ACC112 (cell line): Measurements from ENCODE around the gene MAEL.
A peak's percentile ranks its signal among the peaks of the same experiment; 100 is the strongest.

Source experiments
- H2AFZ ChIP-seq: fragments of 200-600 bp; sonication (generic); one replicate; pipeline ENCODE4 v1.6.0; 2017; ENCODE audit warnings: antibody characterized with exemption, low read length; ENCODE audit not compliant: unreplicated experiment
- H3K27ac ChIP-seq: fragments of 200-600 bp; sonication (generic); 2 replicates; pipeline ENCODE4 v1.5.1; 2014; ENCODE audit warnings: low read depth, mild to moderate bottlenecking, antibody characterized with exemption, low read length, moderate library complexity
- H3K27me3 ChIP-seq: fragments of 200-600 bp; sonication (generic); 2 replicates; pipeline ENCODE4 v1.6.1; 2014; ENCODE audit warnings: mild to moderate bottlenecking, antibody characterized with exemption, low read length, moderate library complexity, mixed read lengths; ENCODE audit not compliant: insufficient read depth
- H3K36me3 ChIP-seq: fragments of 200-600 bp; sonication (generic); 2 replicates; pipeline ENCODE4 v1.6.1; 2016; ENCODE audit warnings: mild to moderate bottlenecking, antibody characterized with exemption, low read length, moderate library complexity, mixed read lengths; ENCODE audit not compliant: insufficient read depth
- H3K4me1 ChIP-seq: fragments of 200-600 bp; sonication (generic); one replicate; pipeline ENCODE4 v1.6.1; 2016; ENCODE audit warnings: low read length, mixed read lengths; ENCODE audit not compliant: insufficient read depth, unreplicated experiment, control insufficient read depth
- H3K4me3 ChIP-seq: fragments of 200-600 bp; sonication (generic); 2 replicates; pipeline ENCODE4 v1.5.1; 2014; ENCODE audit warnings: mild to moderate bottlenecking, low read depth, low read length
- H3K79me2 ChIP-seq: fragments of 200-600 bp; sonication (generic); one replicate; pipeline ENCODE4 v1.6.0; 2016; ENCODE audit warnings: low read length; ENCODE audit not compliant: control insufficient read depth, unreplicated experiment, insufficient read depth

The MAEL gene

DNA sequence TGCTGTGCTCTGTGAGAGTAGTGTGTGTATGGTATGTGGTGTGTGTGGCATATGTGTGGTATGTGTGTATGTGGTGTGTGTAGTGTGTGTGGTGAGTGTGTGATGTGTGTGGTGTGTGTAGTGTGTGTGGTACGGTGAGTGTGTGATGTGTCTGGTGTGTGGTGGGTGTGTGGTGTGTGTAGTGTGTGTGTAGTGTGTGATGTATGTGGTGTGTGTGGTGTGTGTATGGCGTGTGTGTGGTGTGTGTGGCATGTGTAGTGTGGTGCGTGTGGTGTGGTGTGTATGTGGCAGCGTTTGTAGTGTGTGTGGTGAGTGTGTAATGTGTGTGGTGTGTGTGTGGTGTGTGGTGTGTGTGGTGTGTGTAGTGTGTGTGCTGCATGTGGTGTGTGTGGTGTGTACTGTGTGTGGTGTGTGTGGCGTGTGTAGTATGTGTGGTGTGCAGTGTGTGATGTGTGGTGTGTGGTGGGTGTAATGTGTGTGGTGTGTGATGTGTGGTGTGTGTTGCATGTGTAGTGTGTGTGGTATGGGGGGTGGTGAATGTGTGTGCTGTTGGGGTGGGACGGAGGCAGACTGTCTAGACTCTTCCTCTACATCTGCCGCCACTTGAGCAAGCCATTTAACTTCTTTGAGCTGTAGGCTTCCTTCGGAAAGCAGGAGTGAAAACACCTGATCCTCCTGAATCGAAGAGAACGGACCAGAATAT, 67.6 kb downstream of the MAEL start:
- Histone ChIP-seq H3K36me3 (no peaks in the 10 kb centered on the region), H3K27ac (no peak overlapping the region), H3K4me3 (no peak overlapping the region), H2AFZ (no peak overlapping the region), H3K27me3 (peaks cover 17% of the 10 kb centered on the region), H3K79me2 (no peaks in the 10 kb centered on the region), H3K4me1 (peaks cover 4% of the 10 kb centered on the region)

DNA sequence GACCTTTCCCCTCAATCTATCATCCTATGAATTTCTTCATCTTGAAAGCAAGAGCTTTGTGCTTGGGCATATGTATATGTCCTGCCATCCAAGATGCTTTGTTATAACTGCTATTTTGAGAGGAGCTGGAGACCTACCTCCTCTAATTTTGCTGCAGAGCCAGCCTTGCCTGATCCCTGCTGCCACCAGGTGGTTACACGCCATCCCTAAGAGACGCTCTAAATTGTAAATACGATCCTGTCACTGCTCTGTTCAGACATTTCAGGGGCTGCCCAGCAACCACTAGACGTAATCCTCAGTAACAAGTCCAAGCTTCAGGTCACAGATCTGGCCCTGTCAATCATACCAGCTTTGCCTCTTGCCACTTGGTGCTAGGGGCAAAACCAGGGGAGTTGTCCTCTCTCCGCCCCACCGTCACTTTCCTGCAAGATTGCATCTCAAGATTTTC, 68.2 kb downstream of the MAEL start:
- peaks cover 4% of the 10 kb centered on the region for H3K4me1 ChIP-seq
- no peaks in the 10 kb centered on the region for H3K36me3 ChIP-seq
- no peak overlapping the region for H3K4me3 ChIP-seq
- peaks cover 12% of the 10 kb centered on the region for H3K27me3 ChIP-seq
- H3K27ac ChIP-seq: no peak overlapping the region
- no peak overlapping the region for H2AFZ ChIP-seq
- H3K79me2 ChIP-seq: no peaks in the 10 kb centered on the region

DNA sequence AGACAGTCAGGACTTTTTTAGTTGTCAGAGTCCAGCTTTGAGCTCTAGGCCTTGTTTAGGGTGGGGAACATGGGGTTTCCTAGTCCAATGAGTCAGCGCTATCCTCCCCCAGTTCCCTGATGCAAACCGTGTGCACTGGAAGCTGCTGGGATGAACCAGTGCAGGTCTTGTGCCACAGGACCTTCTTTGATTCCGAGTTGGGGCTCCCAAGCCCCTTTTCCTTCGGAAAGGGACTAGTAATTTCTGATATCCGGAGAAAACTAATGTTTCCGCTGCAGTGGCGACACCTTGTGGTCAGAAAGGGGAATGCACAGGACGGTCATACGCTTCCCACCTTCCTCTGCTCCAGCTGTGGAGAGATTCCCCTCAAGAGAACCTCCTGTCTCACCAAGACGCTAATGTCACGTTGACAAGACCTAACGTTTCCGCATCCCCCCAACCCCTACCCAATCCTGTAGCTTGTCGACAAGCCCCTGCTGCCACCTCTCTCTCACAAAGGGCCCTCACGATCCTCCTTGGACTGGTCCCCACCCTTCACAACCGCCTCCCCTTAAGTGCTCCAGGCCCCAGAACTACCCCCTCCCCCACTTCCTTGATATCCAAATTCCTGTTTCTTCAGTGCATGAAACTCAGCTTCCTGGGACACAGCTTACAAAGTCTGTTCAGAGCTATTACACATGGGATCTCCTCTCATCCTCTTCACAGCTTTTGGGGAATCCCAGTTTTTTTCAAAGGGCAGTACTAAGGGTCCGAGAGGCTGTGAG, 70.1 kb downstream of the MAEL start:
- Histone ChIP-seq H2AFZ (peak overlapping the region; percentile 100), H3K27ac (no peak overlapping the region), H3K4me3 (peak overlapping the region; percentile 41)

DNA sequence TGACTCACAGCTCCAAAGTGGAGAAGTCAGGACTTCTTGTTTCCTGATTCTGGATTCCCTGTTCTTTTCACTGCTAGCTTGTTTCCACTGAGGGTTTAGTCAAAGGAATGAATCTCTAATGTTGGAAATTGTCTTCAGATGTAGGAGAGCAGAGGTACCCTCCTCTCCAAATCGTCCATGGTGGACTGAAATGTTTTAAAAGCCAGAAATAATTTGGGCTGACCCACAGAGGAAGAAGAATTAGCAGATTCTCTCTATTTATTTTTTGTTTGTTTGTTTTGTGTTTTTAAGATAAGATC, 70.7 kb downstream of the MAEL start:
- no peaks in the 10 kb centered on the region for H3K79me2 ChIP-seq
- H3K4me1 ChIP-seq: peaks cover 4% of the 10 kb centered on the region
- H3K4me3 ChIP-seq: no peak overlapping the region
- H2AFZ ChIP-seq: peak overlapping the region; percentile 100
- H3K36me3 ChIP-seq: no peaks in the 10 kb centered on the region
- H3K27me3 ChIP-seq: peaks cover 6% of the 10 kb centered on the region
- no peak overlapping the region for H3K27ac ChIP-seq

More for the DNA sequence above, 70.1 kb downstream of the MAEL start:
- Histone ChIP-seq H3K27me3 (peaks cover 12% of the 10 kb centered on the region), H3K79me2 (no peaks in the 10 kb centered on the region), H3K36me3 (no peaks in the 10 kb centered on the region), H3K4me1 (peaks cover 4% of the 10 kb centered on the region)

DNA sequence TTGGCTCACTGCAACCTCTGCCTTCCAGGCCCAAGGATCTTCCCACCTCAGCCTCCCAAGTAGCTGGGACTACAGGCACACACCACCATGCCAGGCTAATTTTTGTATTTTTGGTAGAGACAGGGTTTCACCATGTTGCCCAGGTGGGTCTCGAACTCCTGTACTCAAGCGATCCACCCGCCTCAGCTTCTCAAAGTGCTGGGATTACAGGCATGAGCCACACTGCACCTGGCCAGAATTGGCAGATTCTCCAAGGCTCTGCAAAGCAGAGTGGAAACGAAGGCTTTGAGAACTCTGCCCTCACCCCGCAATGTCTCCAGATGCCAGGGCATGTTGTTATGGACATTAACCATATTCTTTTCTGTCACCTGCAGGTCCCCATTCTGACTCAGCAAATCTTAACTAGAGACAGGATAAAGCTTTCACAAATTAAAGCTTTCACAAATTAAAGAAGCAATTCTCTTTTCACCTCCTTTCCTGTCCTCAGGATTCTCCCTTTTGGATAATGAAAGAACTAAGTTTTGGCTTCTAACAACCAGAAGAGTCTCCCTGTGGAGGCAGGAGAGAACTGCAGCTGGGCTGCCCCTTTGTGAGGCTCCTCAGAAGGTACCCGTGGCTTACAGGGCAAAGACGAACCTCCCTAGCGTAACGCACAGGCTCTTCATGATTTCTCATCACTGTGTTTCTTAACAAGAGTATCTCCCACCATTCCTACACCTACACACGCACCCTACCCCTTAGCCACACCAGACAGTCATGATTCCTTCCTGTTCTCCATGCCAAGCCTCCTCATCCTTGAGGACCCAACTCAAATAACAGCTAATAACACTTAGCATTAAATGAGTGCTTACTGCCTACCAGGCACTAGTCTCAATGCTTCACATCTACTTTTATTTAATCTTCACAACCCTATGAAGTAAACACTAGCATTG, 71.3 kb downstream of the MAEL start:
- H3K4me1 ChIP-seq: peaks cover 4% of the 10 kb centered on the region
- no peak overlapping the region for H3K27ac ChIP-seq
- H3K4me3 ChIP-seq: no peak overlapping the region
- H3K79me2 ChIP-seq: no peaks in the 10 kb centered on the region
- peaks cover 6% of the 10 kb centered on the region; the same call in 1 of the 2 replicates for H3K27me3 ChIP-seq
- H3K36me3 ChIP-seq: no peaks in the 10 kb centered on the region
- no peak overlapping the region for H2AFZ ChIP-seq

DNA sequence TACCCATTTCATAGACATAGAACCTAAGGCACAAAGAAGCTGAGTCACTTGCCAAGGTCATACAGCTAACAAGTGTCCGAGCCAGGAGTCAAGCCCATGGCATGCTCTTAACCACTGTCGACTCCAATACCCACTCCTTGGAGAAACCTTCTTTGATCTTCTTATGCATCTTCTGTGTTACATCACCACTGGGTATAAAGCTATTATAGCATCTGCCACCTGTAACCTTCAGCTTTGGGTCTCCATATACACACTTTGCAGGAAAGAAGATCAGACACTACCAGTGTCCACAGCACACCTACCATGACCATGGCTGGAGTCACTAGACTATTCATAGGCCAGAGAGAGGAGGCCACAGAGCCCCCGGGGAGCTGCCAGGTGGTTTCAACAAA, 72.0 kb downstream of the MAEL start:
- Histone ChIP-seq H3K27me3 (0 out of 2 replicates have a peak, but pooled peaks cover 1% of the 10 kb centered on the region), H3K4me1 (peaks cover 4% of the 10 kb centered on the region), H3K36me3 (no peaks in the 10 kb centered on the region), H3K79me2 (no peaks in the 10 kb centered on the region), H3K4me3 (no peak overlapping the region), H3K27ac (no peak overlapping the region), H2AFZ (no peak overlapping the region)

DNA sequence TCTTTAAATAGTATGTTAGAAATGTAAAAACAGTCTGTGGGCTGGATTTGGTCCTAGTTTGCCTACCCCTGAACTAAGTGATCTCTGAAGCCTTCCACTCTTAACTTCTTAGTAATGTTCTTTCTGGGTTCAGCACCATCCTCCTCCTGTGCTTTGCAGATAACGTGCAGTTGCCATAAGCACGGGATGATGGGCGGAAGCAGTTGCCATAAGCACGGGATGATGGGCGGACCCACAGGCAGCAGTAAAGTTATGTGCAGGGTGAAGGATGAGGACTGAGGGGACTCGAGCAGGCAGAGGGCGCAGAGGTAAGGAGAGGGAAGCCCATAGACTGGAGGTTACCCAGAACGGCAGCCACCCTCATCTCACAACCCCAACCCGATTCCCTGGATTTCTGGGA, 75.5 kb downstream of the MAEL start:
- Histone ChIP-seq H3K79me2 (no peaks in the 10 kb centered on the region), H3K4me3 (no peak overlapping the region), H2AFZ (no peak overlapping the region), H3K27me3 (peaks cover 20% of the 10 kb centered on the region), H3K4me1 (no peaks in the 10 kb centered on the region), H3K27ac (no peak overlapping the region), H3K36me3 (no peaks in the 10 kb centered on the region)

DNA sequence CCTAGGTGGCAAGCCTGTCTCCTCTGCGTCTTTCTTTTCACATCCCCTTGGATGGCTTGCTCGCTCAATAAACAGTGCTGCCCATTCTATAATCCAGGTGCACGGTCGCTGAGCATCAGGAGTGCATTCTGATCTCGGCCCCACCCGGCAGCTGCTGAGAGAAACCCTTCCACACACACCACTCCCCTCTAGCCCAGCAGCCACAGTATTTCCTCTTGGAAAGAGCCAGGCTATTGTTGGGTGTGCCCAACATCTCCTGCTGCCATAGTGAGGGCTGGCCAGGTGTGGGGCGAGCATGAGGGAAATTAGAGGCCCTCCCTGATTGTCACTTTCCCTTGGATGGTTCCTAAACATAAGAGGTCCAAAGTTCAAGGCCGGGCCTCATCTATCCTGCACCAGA, 76.4 kb downstream of the MAEL start:
- Histone ChIP-seq H3K27me3 (peaks cover 28% of the 10 kb centered on the region), H3K27ac (no peak overlapping the region), H3K79me2 (no peaks in the 10 kb centered on the region), H3K4me1 (no peaks in the 10 kb centered on the region), H2AFZ (no peak overlapping the region), H3K4me3 (no peak overlapping the region), H3K36me3 (no peaks in the 10 kb centered on the region)

DNA sequence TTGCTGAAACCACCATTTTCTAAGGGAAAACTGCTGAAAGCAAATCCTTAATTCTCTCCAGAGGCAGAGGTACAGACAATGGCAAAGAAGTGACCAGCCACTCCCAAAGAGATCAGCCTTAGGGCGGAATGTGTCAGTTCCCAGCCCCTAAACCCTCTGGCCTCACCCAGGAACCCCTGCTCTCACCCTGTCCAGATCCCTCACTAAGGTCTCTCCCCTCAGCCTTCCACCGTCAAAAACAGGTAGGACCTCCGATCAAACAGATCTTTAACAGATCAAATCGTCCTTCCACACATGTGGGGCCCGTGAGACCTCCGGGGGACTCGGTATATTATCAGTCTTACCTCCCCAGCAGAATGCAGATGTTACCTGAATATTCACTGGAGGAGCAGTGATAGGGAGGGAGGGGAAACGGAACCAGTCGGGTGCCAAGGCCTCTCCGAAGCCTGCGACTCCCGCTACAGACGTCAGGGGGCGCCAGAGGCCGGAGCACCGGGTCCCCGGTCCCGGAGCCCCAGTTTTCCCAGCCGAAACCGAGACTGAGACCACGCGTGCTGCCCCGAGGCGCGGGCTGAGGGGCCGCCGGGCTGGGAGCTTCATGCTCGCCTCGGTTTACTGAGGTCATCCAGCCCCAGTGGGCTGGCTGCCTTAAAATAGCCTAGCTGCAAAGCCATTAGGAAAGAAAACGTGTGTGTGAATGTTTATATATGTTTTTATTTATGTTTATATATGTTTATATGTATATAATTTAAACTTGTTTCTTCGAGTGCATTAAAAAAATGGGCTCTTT, 77.4 kb downstream of the MAEL start:
- Histone ChIP-seq H3K27me3 (peaks cover 39% of the 10 kb centered on the region), H3K4me1 (no peaks in the 10 kb centered on the region), H2AFZ (no peak overlapping the region), H3K79me2 (no peaks in the 10 kb centered on the region), H3K4me3 (peak overlapping the region; percentile 65), H3K27ac (no peak overlapping the region), H3K36me3 (no peaks in the 10 kb centered on the region)

DNA sequence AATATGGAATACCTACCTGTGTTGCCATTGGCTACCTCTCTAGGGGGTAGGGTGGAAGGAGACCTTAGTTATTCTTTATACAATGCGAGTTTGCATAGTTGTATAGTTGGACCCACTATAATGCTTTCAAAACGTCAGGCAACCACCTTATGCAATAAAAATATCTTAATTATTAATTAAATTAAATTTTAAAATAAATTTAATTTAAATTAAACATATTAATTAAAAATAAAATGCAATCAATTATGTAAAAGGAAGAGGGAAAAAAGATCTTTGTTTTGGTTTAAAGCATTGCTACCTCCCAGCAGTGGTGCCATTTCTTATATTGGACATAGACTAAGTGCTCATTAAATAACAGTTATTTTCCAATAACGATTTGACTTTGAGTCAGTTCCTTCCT, 78.8 kb downstream of the MAEL start:
- no peaks in the 10 kb centered on the region for H3K36me3 ChIP-seq
- no peaks in the 10 kb centered on the region for H3K79me2 ChIP-seq
- H3K27ac ChIP-seq: no peak overlapping the region
- H3K4me1 ChIP-seq: no peaks in the 10 kb centered on the region
- no peak overlapping the region for H3K4me3 ChIP-seq
- no peak overlapping the region for H2AFZ ChIP-seq
- H3K27me3 ChIP-seq: peaks cover 47% of the 10 kb centered on the region
